Upper lobe of right lung (tissue), 1 donor: ENCODE data around the gene MPPED2. TPM values are rescaled to one million over a fixed set of nuclear protein-coding genes. Genes with fewer than 3 reads are reported as not detected.

Experiments used
- ATAC-seq: fragments of 200-7000 bp; cut with Tn5 transposase; one replicate; pipeline ENCODE4 v1.9.1; 2020; ENCODE audit warnings: mild to moderate bottlenecking, moderate library complexity
- DNase-seq: peaks from one replicate; pipeline ENCODE4 v3.0.0-alpha.2; 2020
- H3K27ac ChIP-seq: fragments of 200-600 bp; one replicate; pipeline ENCODE4 v1.8.0; 2022
- H3K27me3 ChIP-seq: fragments of 200-600 bp; one replicate; pipeline ENCODE4 v1.8.0; 2022; ENCODE audit warnings: mild to moderate bottlenecking
- H3K36me3 ChIP-seq: fragments of 200-600 bp; one replicate; pipeline ENCODE4 v1.8.0; 2022
- H3K4me1 ChIP-seq: fragments of 200-600 bp; one replicate; pipeline ENCODE4 v1.8.0; 2022
- H3K4me3 ChIP-seq: fragments of 200-600 bp; one replicate; pipeline ENCODE4 v1.8.0; 2022; ENCODE audit warnings: mild to moderate bottlenecking
- H3K9me3 ChIP-seq: fragments of 200-600 bp; one replicate; pipeline ENCODE4 v1.8.0; 2022
- intact Hi-C: fragments of 100-400 bp; cut with DNase I; formaldehyde crosslinking; loops from one replicate; pipeline ENCODE4 v1.11.0; 2022
- total RNA-seq: library from RNA; stranded (reverse); fragmentation: NEBNext Ultra II Directional; extraction: Animal tissue kit (Norgen Biotek cat#: 25700); gene quantifications from one replicate; pipeline ENCODE4 v1.2.1, GENCODE V29; 2021
- TF ChIP-seq, protein P1 (sequence below): fragments of 200-600 bp; IDR thresholded peaks from one replicate; pipeline ENCODE4 v1.8.0; 2022; ENCODE audit warnings: antibody characterized with exemption
- donor health status: DM: no; HTN: yes; CAD: no; lungs with severe emphysema.

Gene MPPED2
- total RNA-seq, 1 donor from 2014 or later: 1.3 TPM

DNA sequence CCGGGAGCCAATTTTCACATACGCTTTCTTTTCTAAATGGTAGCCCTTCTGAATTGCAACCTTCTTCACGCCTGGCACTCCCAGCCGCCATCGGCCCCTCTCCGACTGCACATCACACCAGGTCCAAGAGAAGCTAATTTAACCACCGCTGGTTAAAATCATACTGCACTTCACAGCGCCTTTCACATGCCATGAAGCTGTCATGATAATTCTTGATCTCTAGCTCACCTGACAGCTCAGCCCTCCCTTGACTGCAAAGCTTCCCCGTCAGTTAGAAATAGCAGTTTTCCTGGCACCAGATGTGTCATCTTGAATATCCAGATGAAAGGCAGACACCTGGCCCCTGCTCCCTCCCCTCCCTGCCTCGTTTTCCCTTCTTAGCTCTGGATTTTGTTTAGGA lies 161.8 kb downstream of the MPPED2 start:
- no peak for DNase-seq
- no peak overlapping the region for H3K27ac ChIP-seq

DNA sequence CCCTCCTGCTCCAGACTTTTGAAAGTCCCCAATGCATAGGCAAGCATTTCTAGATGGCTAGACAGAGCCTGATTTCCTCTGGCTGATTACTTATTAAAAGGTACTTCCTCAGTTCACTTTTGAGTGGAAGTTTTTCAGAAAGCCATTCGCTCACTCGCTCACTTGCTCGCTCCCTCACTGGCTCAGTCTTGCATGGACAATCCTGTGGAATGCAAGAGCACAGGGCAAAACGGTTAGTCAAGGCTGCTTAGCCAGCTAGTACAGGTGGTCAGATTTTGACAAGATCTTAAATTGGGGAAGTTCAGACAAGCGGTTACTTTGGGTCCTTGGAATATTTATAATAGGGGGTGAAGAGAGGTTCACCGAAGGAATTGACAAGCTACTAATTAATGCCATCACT lies 162.3 kb downstream of the MPPED2 start:
- H3K4me1 ChIP-seq: no peaks in the 10 kb centered on the region
- intact Hi-C loops: no loop called here
- no peak for DNase-seq

More for the DNA sequence above, 161.8 kb downstream of the MPPED2 start:
- TF ChIP-seq, protein P1, sequence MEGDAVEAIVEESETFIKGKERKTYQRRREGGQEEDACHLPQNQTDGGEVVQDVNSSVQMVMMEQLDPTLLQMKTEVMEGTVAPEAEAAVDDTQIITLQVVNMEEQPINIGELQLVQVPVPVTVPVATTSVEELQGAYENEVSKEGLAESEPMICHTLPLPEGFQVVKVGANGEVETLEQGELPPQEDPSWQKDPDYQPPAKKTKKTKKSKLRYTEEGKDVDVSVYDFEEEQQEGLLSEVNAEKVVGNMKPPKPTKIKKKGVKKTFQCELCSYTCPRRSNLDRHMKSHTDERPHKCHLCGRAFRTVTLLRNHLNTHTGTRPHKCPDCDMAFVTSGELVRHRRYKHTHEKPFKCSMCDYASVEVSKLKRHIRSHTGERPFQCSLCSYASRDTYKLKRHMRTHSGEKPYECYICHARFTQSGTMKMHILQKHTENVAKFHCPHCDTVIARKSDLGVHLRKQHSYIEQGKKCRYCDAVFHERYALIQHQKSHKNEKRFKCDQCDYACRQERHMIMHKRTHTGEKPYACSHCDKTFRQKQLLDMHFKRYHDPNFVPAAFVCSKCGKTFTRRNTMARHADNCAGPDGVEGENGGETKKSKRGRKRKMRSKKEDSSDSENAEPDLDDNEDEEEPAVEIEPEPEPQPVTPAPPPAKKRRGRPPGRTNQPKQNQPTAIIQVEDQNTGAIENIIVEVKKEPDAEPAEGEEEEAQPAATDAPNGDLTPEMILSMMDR: no peak
- H3K27me3 ChIP-seq: no peaks in the 10 kb centered on the region
- H3K4me1 ChIP-seq: no peaks in the 10 kb centered on the region
- no peak overlapping the region for H3K4me3 ChIP-seq
- intact Hi-C loops: no loop called here
- no peaks in the 10 kb centered on the region for H3K9me3 ChIP-seq
- no peaks in the 10 kb centered on the region for H3K36me3 ChIP-seq
- no peak for ATAC-seq

DNA sequence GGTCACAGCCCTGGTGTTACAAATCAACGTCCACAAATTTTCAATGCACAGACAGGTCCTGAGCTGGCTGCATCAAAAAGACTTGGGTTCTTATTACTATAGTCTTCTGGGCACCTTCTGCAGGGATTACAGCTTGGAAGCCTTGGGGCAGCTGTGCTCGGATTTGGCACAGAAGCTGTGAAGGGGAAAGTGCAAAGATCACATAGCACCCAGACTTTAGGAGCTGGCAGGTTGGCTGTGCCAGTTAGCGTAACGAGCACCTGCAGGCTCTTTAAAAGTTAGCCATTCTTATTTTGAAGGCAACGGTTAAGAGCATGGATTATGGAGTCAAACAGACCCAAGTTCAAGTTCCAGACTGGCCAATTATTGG lies 162.9 kb downstream of the MPPED2 start:
- Histone ChIP-seq H3K27me3 (no peaks in the 10 kb centered on the region), H3K4me1 (no peaks in the 10 kb centered on the region), H3K27ac (no peak overlapping the region), H3K9me3 (no peaks in the 10 kb centered on the region), H3K4me3 (no peak overlapping the region), H3K36me3 (no peaks in the 10 kb centered on the region)
- TF ChIP-seq, protein P1: no peak
- intact Hi-C loops: no loop called here
- DNase-seq (no peak), ATAC-seq (no peak)

More for the DNA sequence above, 162.3 kb downstream of the MPPED2 start:
- no peaks in the 10 kb centered on the region for H3K36me3 ChIP-seq
- TF ChIP-seq, protein P1: no peak
- no peak for ATAC-seq
- no peaks in the 10 kb centered on the region for H3K9me3 ChIP-seq
- H3K27ac ChIP-seq: no peak overlapping the region
- H3K4me3 ChIP-seq: no peak overlapping the region
- H3K27me3 ChIP-seq: no peaks in the 10 kb centered on the region

DNA sequence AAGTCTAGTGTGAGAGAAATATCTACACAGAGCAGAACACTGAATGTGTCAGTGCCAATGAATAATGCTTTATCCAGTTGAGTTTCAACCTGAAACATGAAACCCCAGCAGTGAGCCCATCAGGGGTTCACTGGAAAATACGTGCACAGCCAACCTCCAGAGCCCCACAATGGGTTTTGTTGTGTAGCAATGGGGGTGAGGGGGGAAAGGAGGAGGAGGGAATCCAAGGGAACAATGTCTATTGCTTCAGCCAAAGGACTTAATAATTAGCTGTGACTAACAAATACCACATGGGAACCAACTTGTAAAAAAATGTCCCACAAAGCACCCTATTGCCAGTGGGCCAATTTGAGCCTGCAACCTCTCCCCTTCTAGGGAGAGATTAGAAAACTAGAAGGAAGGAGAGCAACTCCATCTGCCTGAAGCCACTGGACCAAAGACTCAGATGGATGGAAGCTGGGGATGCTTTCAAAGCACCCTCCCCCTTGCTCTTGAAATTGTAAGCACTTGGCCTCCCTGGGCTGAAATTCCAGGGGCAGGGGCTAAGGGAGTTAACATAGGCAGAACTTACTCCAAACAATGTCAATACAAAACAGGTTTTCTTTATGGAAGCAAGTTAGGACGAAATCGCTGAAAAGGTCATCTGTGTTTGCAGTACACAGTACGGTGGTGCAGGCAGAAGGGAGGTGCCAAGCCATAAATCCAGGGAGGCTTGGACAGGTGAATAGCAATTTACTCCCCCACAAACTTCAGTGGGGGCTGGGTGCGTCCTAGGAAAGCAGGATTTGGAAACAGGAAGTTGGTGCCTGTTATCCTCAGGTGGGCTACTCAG lies 163.5 kb downstream of the MPPED2 start:
- Histone ChIP-seq H3K9me3 (no peaks in the 10 kb centered on the region), H3K27ac (no peak overlapping the region), H3K36me3 (no peaks in the 10 kb centered on the region), H3K27me3 (no peaks in the 10 kb centered on the region), H3K4me1 (no peaks in the 10 kb centered on the region), H3K4me3 (no peak overlapping the region)
- no peak for ATAC-seq
- TF ChIP-seq, protein P1: no peak
- intact Hi-C loops: no loop called here
- no peak for DNase-seq

DNA sequence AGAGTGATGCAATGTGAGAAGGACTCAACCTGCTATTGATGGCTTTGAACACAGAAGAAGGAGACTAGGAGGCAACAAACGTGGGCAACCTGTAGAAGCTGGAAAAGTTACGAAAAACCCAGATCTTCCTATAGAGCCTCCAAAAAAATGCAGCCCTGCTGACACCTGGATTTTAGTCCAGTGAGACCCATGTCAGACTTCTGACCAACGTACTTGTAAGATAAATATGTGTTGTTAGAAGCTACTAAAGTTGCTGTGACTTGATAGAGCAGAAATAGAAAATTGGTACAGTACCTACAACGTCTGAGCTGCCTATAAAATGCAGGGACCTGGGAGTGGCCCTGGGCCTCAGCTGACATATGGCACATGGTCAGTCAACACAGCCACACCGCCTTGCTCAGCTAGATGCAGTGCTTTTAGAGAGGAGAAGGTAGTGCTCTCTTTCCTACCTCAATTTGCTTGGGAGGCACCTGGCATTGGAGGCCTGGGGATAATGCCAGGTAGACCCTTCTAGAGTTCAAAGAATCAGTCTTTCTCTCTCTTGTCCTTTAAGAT lies 165.8 kb downstream of the MPPED2 start:
- no peak for DNase-seq
- Histone ChIP-seq H3K27ac (no peak overlapping the region), H3K9me3 (no peaks in the 10 kb centered on the region), H3K4me1 (no peaks in the 10 kb centered on the region), H3K36me3 (no peaks in the 10 kb centered on the region), H3K4me3 (no peak overlapping the region), H3K27me3 (no peaks in the 10 kb centered on the region)
- ATAC-seq: no peak
- TF ChIP-seq, protein P1: no peak
- intact Hi-C loops: no loop called here
